Measurements from ENCODE around the gene PMP22.

PMP22 gene

DNA sequence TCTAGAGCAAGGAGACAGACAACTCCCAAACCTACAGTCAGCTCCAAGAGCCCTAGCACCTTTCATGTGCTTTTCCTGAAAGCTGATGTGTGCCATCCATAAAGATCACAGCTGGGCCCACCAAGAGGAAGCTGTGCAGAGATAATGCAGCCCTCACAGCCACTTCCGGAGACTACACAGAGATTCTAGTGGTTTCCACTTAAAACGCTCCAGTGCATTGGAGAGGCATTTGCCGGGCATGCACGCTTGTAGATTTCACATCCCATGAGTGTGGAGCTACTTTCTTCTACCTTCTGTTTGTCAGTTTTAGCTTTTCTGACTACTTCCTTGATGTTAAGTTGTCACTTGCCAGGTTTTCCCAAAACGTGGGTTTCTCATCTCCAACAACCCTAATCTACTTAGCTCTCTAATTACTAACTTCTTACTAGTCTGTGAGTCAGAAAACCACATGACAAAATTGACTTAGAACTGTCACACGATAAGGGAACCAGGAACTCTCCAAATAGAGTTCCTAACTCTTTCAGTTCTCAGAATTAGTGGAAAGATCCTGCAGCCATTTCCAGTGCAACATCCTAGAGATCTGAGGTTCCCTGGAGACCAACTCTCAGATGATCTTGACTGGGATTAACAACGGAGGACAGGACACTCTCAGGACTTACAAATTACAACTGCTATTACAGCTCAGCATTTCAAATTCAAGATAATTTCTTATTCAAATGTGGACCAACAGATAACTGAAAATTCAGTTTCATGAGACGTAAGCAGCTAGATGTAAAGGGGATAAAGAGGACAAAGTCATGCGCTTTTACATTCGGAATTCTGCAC lies 28.6 kb downstream of the PMP22 start:
- H2BK12ac ChIP-seq (ENCODE audit: low read length in 2 of 2) = no peak overlapping the region
- H3K23ac ChIP-seq (ENCODE audit: low read length in 2 of 2) = no peak overlapping the region
- H3K4ac ChIP-seq (ENCODE audit: low read depth in 1 of 2, low read length in 2 of 2) = no peak overlapping the region
- peak overlapping the region in 1 of 2 experiments; percentile 16 for H3K18ac ChIP-seq (ENCODE audit: low read depth in 1 of 2, low read length in 2 of 2)
- no peak overlapping the region for H3K14ac ChIP-seq (ENCODE audit: low read length in 2 of 2)
- no peak overlapping the region for H3K4me2 ChIP-seq (ENCODE audit: low read length, poor library complexity, severe bottlenecking)
- peaks cover 15% of the 10 kb centered on the region for H3K79me1 ChIP-seq (replicated peaks; ENCODE audit: low read length, poor library complexity, severe bottlenecking)
- no peak overlapping the region for H2AK5ac ChIP-seq (ENCODE audit: low read length, severe bottlenecking)
- H2AFZ ChIP-seq (ENCODE audit: low read depth, low read length) = no peak overlapping the region
- no peak overlapping the region for H3K27ac ChIP-seq (ENCODE audit: low read length, poor library complexity, severe bottlenecking)
- no peak overlapping the region for H2BK120ac ChIP-seq (ENCODE audit: low read depth, low read length)
- no peak overlapping the region for H2BK15ac ChIP-seq (ENCODE audit: low read depth, poor library complexity, severe bottlenecking)
- no peak overlapping the region for H3K4me3 ChIP-seq (ENCODE audit: insufficient read depth in 1 of 2, low read depth in 1 of 2, low read length in 2 of 2)
- no peak overlapping the region for H4K8ac ChIP-seq (ENCODE audit: low read length)
- no peak overlapping the region for H4K91ac ChIP-seq (ENCODE audit: low read length)
- WGBS = 66% methylated on average over 10 of the region's 10 CpGs
- H3K27me3 ChIP-seq (ENCODE audit: control insufficient read depth in 1 of 2, insufficient read depth in 1 of 2, low read length in 2 of 2) = no peaks in the 10 kb centered on the region
- H3K36me3 ChIP-seq (ENCODE audit: control insufficient read depth in 1 of 2, insufficient read depth in 2 of 2, low read depth in 1 of 2, low read length in 2 of 2) = peaks cover 19 to 98% of the 10 kb centered on the region in 2 experiments
- H3K9me3 ChIP-seq (ENCODE audit: control insufficient read depth, low read length) = no peaks in the 10 kb centered on the region
- H2BK5ac ChIP-seq (ENCODE audit: low read depth, low read length, poor library complexity, severe bottlenecking) = no peak overlapping the region
- peak; percentile 66 for DNase-seq
- H3K4me1 ChIP-seq (ENCODE audit: control insufficient read depth, insufficient read depth, low read depth, low read length) = peaks cover 4% of the 10 kb centered on the region
- H3K9ac ChIP-seq (ENCODE audit: low read length) = peak overlapping the region; percentile 41

GRCh38 chr17:15233971-15234370 lies 31.2 kb downstream of the PMP22 start:
- peaks cover 3% of the 10 kb centered on the region for H3K4me1 ChIP-seq (ENCODE audit: control insufficient read depth, insufficient read depth, low read depth, low read length)
- H3K18ac ChIP-seq (ENCODE audit: low read depth in 1 of 2, low read length in 2 of 2) = no peak overlapping the region
- H2BK12ac ChIP-seq (ENCODE audit: low read length in 2 of 2) = no peak overlapping the region
- no peak overlapping the region for H3K23ac ChIP-seq (ENCODE audit: low read length in 2 of 2)
- peak overlapping the region; percentile 50 for H3K9ac ChIP-seq (ENCODE audit: low read length)
- peaks cover 14% of the 10 kb centered on the region for H3K79me1 ChIP-seq (replicated peaks; ENCODE audit: low read length, poor library complexity, severe bottlenecking)
- peak overlapping the region; percentile 73 for H4K8ac ChIP-seq (ENCODE audit: low read length)
- H3K4ac ChIP-seq (ENCODE audit: low read depth in 1 of 2, low read length in 2 of 2) = no peak overlapping the region
- no peak for DNase-seq
- no peak overlapping the region for H4K91ac ChIP-seq (ENCODE audit: low read length)
- peaks cover 24 to 98% of the 10 kb centered on the region in 2 experiments for H3K36me3 ChIP-seq (ENCODE audit: control insufficient read depth in 1 of 2, insufficient read depth in 2 of 2, low read depth in 1 of 2, low read length in 2 of 2)
- no peak overlapping the region for H3K4me3 ChIP-seq (ENCODE audit: insufficient read depth in 1 of 2, low read depth in 1 of 2, low read length in 2 of 2)
- H2BK15ac ChIP-seq (ENCODE audit: low read depth, poor library complexity, severe bottlenecking) = no peak overlapping the region
- no peak overlapping the region for H2BK5ac ChIP-seq (ENCODE audit: low read depth, low read length, poor library complexity, severe bottlenecking)
- WGBS = 98% methylated on average over 7 of the region's 7 CpGs
- H2BK120ac ChIP-seq (ENCODE audit: low read depth, low read length) = no peak overlapping the region
- no peak overlapping the region for H2AK5ac ChIP-seq (ENCODE audit: low read length, severe bottlenecking)
- H3K27ac ChIP-seq (ENCODE audit: low read length, poor library complexity, severe bottlenecking) = no peak overlapping the region
- H2AFZ ChIP-seq (ENCODE audit: low read depth, low read length) = no peak overlapping the region
- H3K27me3 ChIP-seq (ENCODE audit: control insufficient read depth in 1 of 2, insufficient read depth in 1 of 2, low read length in 2 of 2) = no peaks in the 10 kb centered on the region
- H3K9me3 ChIP-seq (ENCODE audit: control insufficient read depth, low read length) = no peaks in the 10 kb centered on the region
- peak overlapping the region in 1 of 2 experiments; percentile 2 for H3K14ac ChIP-seq (ENCODE audit: low read length in 2 of 2)
- H3K4me2 ChIP-seq (ENCODE audit: low read length, poor library complexity, severe bottlenecking) = no peak overlapping the region

- H3K27me3 ChIP-seq (ENCODE audit: control insufficient read depth in 1 of 2, insufficient read depth in 1 of 2, low read length in 2 of 2) = no peaks in the 10 kb centered on the region
- H2BK120ac ChIP-seq (ENCODE audit: low read depth, low read length) = no peak overlapping the region
- H3K4me3 ChIP-seq (ENCODE audit: insufficient read depth in 1 of 2, low read depth in 1 of 2, low read length in 2 of 2) = no peak overlapping the region
- no peak overlapping the region for H2AK5ac ChIP-seq (ENCODE audit: low read length, severe bottlenecking)
- H3K27ac ChIP-seq (ENCODE audit: low read length, poor library complexity, severe bottlenecking) = no peak overlapping the region
- H3K9ac ChIP-seq (ENCODE audit: low read length) = peak overlapping the region; percentile 50
- peak; percentile 59 for DNase-seq
- H4K8ac ChIP-seq (ENCODE audit: low read length) = no peak overlapping the region
- H2BK12ac ChIP-seq (ENCODE audit: low read length in 2 of 2) = no peak overlapping the region
- H3K4me1 ChIP-seq (ENCODE audit: control insufficient read depth, insufficient read depth, low read depth, low read length) = peaks cover 3% of the 10 kb centered on the region
- no peak overlapping the region for H4K91ac ChIP-seq (ENCODE audit: low read length)
- no peak overlapping the region for H2AFZ ChIP-seq (ENCODE audit: low read depth, low read length)
- no peak overlapping the region for H3K23ac ChIP-seq (ENCODE audit: low read length in 2 of 2)
- H3K18ac ChIP-seq (ENCODE audit: low read depth in 1 of 2, low read length in 2 of 2) = no peak overlapping the region
- H3K4ac ChIP-seq (ENCODE audit: low read depth in 1 of 2, low read length in 2 of 2) = no peak overlapping the region
- WGBS = 82% methylated on average over 4 of the region's 4 CpGs
- H3K36me3 ChIP-seq (ENCODE audit: control insufficient read depth in 1 of 2, insufficient read depth in 2 of 2, low read depth in 1 of 2, low read length in 2 of 2) = peaks cover 24 to 98% of the 10 kb centered on the region in 2 experiments
- H3K9me3 ChIP-seq (ENCODE audit: control insufficient read depth, low read length) = no peaks in the 10 kb centered on the region
- H3K4me2 ChIP-seq (ENCODE audit: low read length, poor library complexity, severe bottlenecking) = no peak overlapping the region
- no peak overlapping the region for H2BK15ac ChIP-seq (ENCODE audit: low read depth, poor library complexity, severe bottlenecking)
- H3K79me1 ChIP-seq (replicated peaks; ENCODE audit: low read length, poor library complexity, severe bottlenecking) = peaks cover 14% of the 10 kb centered on the region
- H2BK5ac ChIP-seq (ENCODE audit: low read depth, low read length, poor library complexity, severe bottlenecking) = no peak overlapping the region
- no peak overlapping the region for H3K14ac ChIP-seq (ENCODE audit: low read length in 2 of 2)
Measured at GRCh38 chr17:15233022-15233805, 31.9 kb downstream of the PMP22 start.

- H3K27ac ChIP-seq (ENCODE audit: low read length, poor library complexity, severe bottlenecking) = no peak overlapping the region
- peaks cover 24 to 97% of the 10 kb centered on the region in 2 experiments for H3K36me3 ChIP-seq (ENCODE audit: control insufficient read depth in 1 of 2, insufficient read depth in 2 of 2, low read depth in 1 of 2, low read length in 2 of 2)
- no peak overlapping the region for H4K91ac ChIP-seq (ENCODE audit: low read length)
- no peak overlapping the region for H3K4me2 ChIP-seq (ENCODE audit: low read length, poor library complexity, severe bottlenecking)
- H3K27me3 ChIP-seq (ENCODE audit: control insufficient read depth in 1 of 2, insufficient read depth in 1 of 2, low read length in 2 of 2) = no peaks in the 10 kb centered on the region
- H3K9me3 ChIP-seq (ENCODE audit: control insufficient read depth, low read length) = no peaks in the 10 kb centered on the region
- H3K23ac ChIP-seq (ENCODE audit: low read length in 2 of 2) = no peak overlapping the region
- no peak overlapping the region for H2BK12ac ChIP-seq (ENCODE audit: low read length in 2 of 2)
- no peak overlapping the region for H3K4me3 ChIP-seq (ENCODE audit: insufficient read depth in 1 of 2, low read depth in 1 of 2, low read length in 2 of 2)
- H3K4me1 ChIP-seq (ENCODE audit: control insufficient read depth, insufficient read depth, low read depth, low read length) = peaks cover 3% of the 10 kb centered on the region
- H3K9ac ChIP-seq (ENCODE audit: low read length) = peak overlapping the region; percentile 2
- H3K14ac ChIP-seq (ENCODE audit: low read length in 2 of 2) = no peak overlapping the region
- no peak overlapping the region for H2AFZ ChIP-seq (ENCODE audit: low read depth, low read length)
- WGBS = 100% methylated on average over 2 of the region's 3 CpGs
- no peak overlapping the region for H3K4ac ChIP-seq (ENCODE audit: low read depth in 1 of 2, low read length in 2 of 2)
- no peak overlapping the region for H3K18ac ChIP-seq (ENCODE audit: low read depth in 1 of 2, low read length in 2 of 2)
- H2BK15ac ChIP-seq (ENCODE audit: low read depth, poor library complexity, severe bottlenecking) = no peak overlapping the region
- H2BK120ac ChIP-seq (ENCODE audit: low read depth, low read length) = no peak overlapping the region
- no peak overlapping the region for H4K8ac ChIP-seq (ENCODE audit: low read length)
- no peak for DNase-seq
- H3K79me1 ChIP-seq (replicated peaks; ENCODE audit: low read length, poor library complexity, severe bottlenecking) = peaks cover 14% of the 10 kb centered on the region
- no peak overlapping the region for H2BK5ac ChIP-seq (ENCODE audit: low read depth, low read length, poor library complexity, severe bottlenecking)
- no peak overlapping the region for H2AK5ac ChIP-seq (ENCODE audit: low read length, severe bottlenecking)
Measured at GRCh38 chr17:15232517-15232915, 32.6 kb downstream of the PMP22 start.

Measured in mesenchymal stem cell (in vitro differentiated cells and primary cell).